HepG2 (cell line): Measurements from ENCODE around the gene KRT13. TPM values are rescaled to one million over a fixed set of nuclear protein-coding genes. Genes with fewer than 3 reads are reported as not detected.

Experiments
- CBX5 ChIP-seq: sonication (generic); formaldehyde crosslinking; IDR thresholded peaks from 2 replicates; pipeline ENCODE4 v1.4.0; 2020; ENCODE audit warnings: missing genetic modification reagents, borderline replicate concordance
- FOSL2 ChIP-seq: sonication (generic); formaldehyde crosslinking; IDR thresholded peaks from 2 replicates; pipeline ENCODE4 v1.4.0; 2020; ENCODE audit warnings: missing genetic modification reagents
- FOXC1 ChIP-seq: sonication (generic); formaldehyde crosslinking; IDR thresholded peaks from 2 replicates; pipeline ENCODE4 v1.8.0; 2022; ENCODE audit warnings: mild to moderate bottlenecking, missing genetic modification reagents, borderline replicate concordance
- GPBP1L1 ChIP-seq: sonication (generic); formaldehyde crosslinking; IDR thresholded peaks from 2 replicates; pipeline ENCODE4 v1.5.0; 2020; ENCODE audit warnings: mild to moderate bottlenecking, missing genetic modification reagents
- IRF2 ChIP-seq: IDR thresholded peaks from 2 replicates; pipeline ENCODE4 v1.6.1; 2018; ENCODE audit warnings: missing genetic modification reagents, missing compliant biosample characterization
- MIXL1 ChIP-seq: IDR thresholded peaks from 2 replicates; pipeline ENCODE4 v1.6.1; 2016
- MXI1 ChIP-seq: IDR thresholded peaks from 3 replicates; pipeline ENCODE4 v1.6.1; 2012; ENCODE audit warnings: low read depth, low read length, inconsistent platforms, borderline replicate concordance
- MYC ChIP-seq: sonication (generic); formaldehyde crosslinking; IDR thresholded peaks from 2 replicates; pipeline ENCODE4 v1.9.0; 2021; ENCODE audit warnings: missing genetic modification reagents, borderline replicate concordance
- NR2F6 ChIP-seq, 2 experiments: IDR thresholded peaks; 2 replicates each; pipeline ENCODE4 v1.6.1; 2016; ENCODE audit warnings: antibody characterized with exemption in 1 of 2, mild to moderate bottlenecking in 1 of 2
- REL ChIP-seq: sonication (generic); formaldehyde crosslinking; conservative IDR thresholded peaks from 2 replicates; pipeline ENCODE4 v1.8.0; 2022; ENCODE audit warnings: mild to moderate bottlenecking, missing genetic modification reagents, moderate library complexity
- TARDBP ChIP-seq: sonication (generic); formaldehyde crosslinking; IDR thresholded peaks from 2 replicates; pipeline ENCODE4 v1.8.0; 2022; ENCODE audit warnings: mild to moderate bottlenecking, missing genetic modification reagents
- TFDP1 ChIP-seq: IDR thresholded peaks from 2 replicates; pipeline ENCODE4 v1.6.1; 2016; ENCODE audit warnings: missing compliant biosample characterization, missing genetic modification reagents, borderline replicate concordance
- THAP9 ChIP-seq: sonication (generic); formaldehyde crosslinking; IDR thresholded peaks from 2 replicates; pipeline ENCODE4; 2020; ENCODE audit warnings: missing genetic modification reagents, mild to moderate bottlenecking, borderline replicate concordance
- TRIM22 ChIP-seq: fragments of 450-650 bp; IDR thresholded peaks from 2 replicates; pipeline ENCODE4 v1.6.1; 2017
- TSC22D2 ChIP-seq: sonication (generic); formaldehyde crosslinking; IDR thresholded peaks from 2 replicates; pipeline ENCODE4 v1.5.1; 2020; ENCODE audit warnings: missing genetic modification reagents, mild to moderate bottlenecking, borderline replicate concordance
- XBP1 ChIP-seq: sonication (generic); formaldehyde crosslinking; IDR thresholded peaks from 2 replicates; pipeline ENCODE4 v1.5.0; 2020; ENCODE audit warnings: missing genetic modification reagents
- ZFP62 ChIP-seq: sonication (generic); formaldehyde crosslinking; IDR thresholded peaks from 2 replicates; pipeline ENCODE4 v1.4.0; 2020; ENCODE audit warnings: missing genetic modification reagents
- ZMYM4 ChIP-seq: sonication (generic); formaldehyde crosslinking; IDR thresholded peaks from 2 replicates; pipeline ENCODE4 v1.8.1; 2023; ENCODE audit warnings: mild to moderate bottlenecking, missing genetic modification reagents
- ZNF546 ChIP-seq: sonication (generic); formaldehyde crosslinking; conservative IDR thresholded peaks from 2 replicates; pipeline ENCODE4 v1.8.1; 2023; ENCODE audit warnings: mild to moderate bottlenecking, missing genetic modification reagents
- ZNF556 ChIP-seq: sonication (generic); formaldehyde crosslinking; IDR thresholded peaks from 2 replicates; pipeline ENCODE4 v1.4.0; 2020; ENCODE audit warnings: mild to moderate bottlenecking, missing genetic modification reagents, borderline replicate concordance
- ZNF704 ChIP-seq: sonication (generic); formaldehyde crosslinking; IDR thresholded peaks from 2 replicates; pipeline ENCODE4 v1.8.1; 2023; ENCODE audit warnings: mild to moderate bottlenecking, inconsistent platforms, moderate library complexity, missing genetic modification reagents, borderline replicate concordance
- ZNF720 ChIP-seq: sonication (generic); formaldehyde crosslinking; IDR thresholded peaks from 2 replicates; pipeline ENCODE4 v1.4.0; 2020; ENCODE audit warnings: missing genetic modification reagents
- polyA plus RNA-seq, 8 experiments: library from polyadenylated mRNA; depleted of rRNA in 3 of 8; stranded (reverse) in 7 of 8; unstranded in 1 of 8; fragments of >200 nt; fragmentation: Illumina TruSeq in 4 of 8; extraction: Trizol in 4 of 8; gene quantifications; 2 replicates each; pipeline versions ENCODE4 v1.2.1 to v1.2.3, GENCODE V29; 2011 to 2016; ENCODE audit warnings: low read depth in 4 of 8, missing spikeins in 1 of 8, mixed read lengths in 1 of 8; ENCODE audit not compliant: insufficient read depth in 1 of 8
- total RNA-seq, 5 experiments: library from RNA; depleted of rRNA; stranded (reverse); fragments of >200 nt; fragmentation: Illumina TruSeq; extraction: Trizol; gene quantifications; 2 replicates each; pipeline ENCODE4 v1.2.3, GENCODE V29; 2016; ENCODE audit warnings: low read depth in 1 of 5

KRT13 gene
- total and polyA plus RNA-seq, 2 of the 13 experiments (the other 11 are each of a cell fraction or from before 2014, with no cell fraction given), result not detected

GRCh38 chr17:41548844-41549595 is 43.6 kb upstream of the KRT13 start (continued):
- TF ChIP-seq NR2F6 (IDR thresholded peaks at IDR 0.05) (no peak), NR2F6 (CRISPR knock-in tag; IDR thresholded peaks at IDR 0.05) (no peak; the same call in 1 of the 2 replicates), IRF2 (peak; percentile 55; the same call in 1 of the 2 replicates), TARDBP (CRISPR knock-in tag) (peak; percentile 79), THAP9 (peak; percentile 60; the same call in 1 of the 2 replicates), XBP1 (CRISPR knock-in tag) (no peak), CBX5 (CRISPR knock-in tag) (peak; percentile 47; the same call in 1 of the 2 replicates), TSC22D2 (CRISPR knock-in tag) (peak; percentile 58; the same call in 1 of the 2 replicates), MXI1 (no peak), ZFP62 (CRISPR knock-in tag) (no peak), MYC (CRISPR knock-in tag) (peak; percentile 28; the same call in 1 of the 2 replicates), ZNF546 (CRISPR knock-in tag) (peak; percentile 82; the same call in 1 of the 2 replicates), REL (no peak), TRIM22 (no peak), ZNF720 (CRISPR knock-in tag) (no peak), ZNF704 (CRISPR knock-in tag) (0 out of 2 replicates have a peak, but pooled peaks have one; percentile 39), FOXC1 (CRISPR knock-in tag) (no peak; the same call in 1 of the 2 replicates), TFDP1 (CRISPR knock-in tag) (peak; percentile 38; the same call in 1 of the 2 replicates), ZMYM4 (CRISPR knock-in tag) (peak; percentile 48; the same call in 1 of the 2 replicates), GPBP1L1 (no peak), ZNF556 (CRISPR knock-in tag) (peak; percentile 47), FOSL2 (CRISPR knock-in tag) (peak; percentile 5; the same call in 1 of the 2 replicates), MIXL1 (CRISPR knock-in tag) (0 out of 2 replicates have a peak, but pooled peaks have one; percentile 37)
